GM19023 (cell line): ENCODE data around the gene MAGEA9B.
"Not testable (repeated sequence)": the region's sequence is repeated elsewhere in the genome, so short reads cannot be mapped to it uniquely, and the experiment has no call there.

Experiments used
- ATAC-seq: cut with Tn5 transposase; IDR thresholded peaks from one replicate; pipeline ENCODE4 v1.9.1; 2021; ENCODE audit warnings: mild to moderate bottlenecking, moderate library complexity; ENCODE audit not compliant: unreplicated experiment

MAGEA9B gene

DNA sequence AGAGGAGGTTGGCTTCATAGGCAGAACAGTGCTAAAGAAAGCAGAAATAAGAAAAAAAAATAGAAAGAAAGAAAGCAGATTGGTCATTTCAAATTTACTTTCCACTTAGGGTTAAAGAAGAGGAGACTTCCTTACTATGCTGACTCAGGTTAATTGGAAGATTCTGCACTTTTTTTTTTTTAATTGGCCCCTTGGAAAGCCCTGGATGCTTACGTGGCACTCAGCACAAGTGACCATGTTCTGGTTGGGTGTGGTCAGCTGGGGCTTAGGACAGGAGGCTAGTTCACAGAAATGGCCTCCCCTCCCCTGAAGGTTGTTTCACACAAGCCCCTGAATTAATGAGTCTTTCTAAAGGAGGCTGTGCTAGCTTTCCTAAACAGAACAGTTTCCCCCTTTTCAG is 14.5 kb downstream of the MAGEA9B start:
- ATAC-seq = no peak

DNA sequence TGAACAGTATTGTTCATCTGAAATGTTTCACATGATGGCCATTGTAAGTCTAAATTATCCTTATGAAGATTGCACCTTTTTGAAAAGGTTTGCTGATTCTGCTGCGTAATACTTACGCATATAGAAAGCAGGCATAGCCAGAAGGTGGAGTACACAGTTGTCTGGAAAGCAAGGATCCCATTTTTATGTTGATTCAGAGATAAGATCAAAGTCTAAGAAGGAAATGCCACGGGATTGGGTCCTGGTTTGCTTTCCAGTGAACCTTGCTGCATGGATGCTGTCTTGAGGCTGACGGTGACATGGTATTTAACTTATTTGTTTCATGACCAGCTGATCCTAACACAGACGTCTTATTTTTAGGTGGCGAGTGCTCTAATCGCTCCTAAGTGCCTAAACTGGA is 15.5 kb downstream of the MAGEA9B start:
- ATAC-seq = no peak

DNA sequence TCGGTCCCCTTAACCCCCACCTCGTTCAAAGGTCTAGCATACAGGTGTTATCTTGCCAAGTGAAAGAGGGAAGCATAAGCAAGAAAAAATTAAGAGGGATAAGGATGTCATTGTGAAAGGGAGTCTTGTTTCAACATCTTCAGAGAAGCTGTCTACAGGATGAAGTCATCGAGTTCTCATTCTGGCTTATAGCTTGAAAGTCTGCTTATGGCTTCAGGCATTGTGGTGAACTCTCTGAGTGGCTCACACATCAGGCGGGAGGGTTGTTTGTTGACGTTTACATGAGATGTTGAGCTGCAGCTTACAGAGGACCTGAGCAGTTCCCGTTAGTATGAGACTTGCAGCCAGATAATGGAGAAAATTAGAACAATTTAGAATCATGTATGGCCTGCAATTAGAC is 16.6 kb downstream of the MAGEA9B start:
- ATAC-seq = no peak

DNA sequence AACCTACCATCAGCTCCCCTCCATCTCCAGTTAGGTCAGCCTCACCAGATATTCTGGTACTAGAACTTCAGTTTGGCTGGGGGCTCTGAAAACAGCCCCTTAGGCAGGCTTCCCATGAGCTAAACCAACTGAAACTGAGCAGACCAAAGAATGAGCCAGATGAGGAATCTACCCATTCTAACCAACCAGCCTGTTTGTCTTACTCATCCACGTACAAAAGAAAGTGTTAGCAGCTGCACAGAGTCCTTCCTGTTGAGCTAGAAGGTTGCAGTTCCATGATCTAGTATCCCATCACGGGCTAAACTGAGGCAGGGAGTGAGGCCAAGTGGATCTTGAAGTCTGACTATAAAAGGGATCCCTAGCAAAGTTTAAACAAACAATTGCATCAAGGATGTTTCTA is 17.5 kb downstream of the MAGEA9B start:
- ATAC-seq = no peak

DNA sequence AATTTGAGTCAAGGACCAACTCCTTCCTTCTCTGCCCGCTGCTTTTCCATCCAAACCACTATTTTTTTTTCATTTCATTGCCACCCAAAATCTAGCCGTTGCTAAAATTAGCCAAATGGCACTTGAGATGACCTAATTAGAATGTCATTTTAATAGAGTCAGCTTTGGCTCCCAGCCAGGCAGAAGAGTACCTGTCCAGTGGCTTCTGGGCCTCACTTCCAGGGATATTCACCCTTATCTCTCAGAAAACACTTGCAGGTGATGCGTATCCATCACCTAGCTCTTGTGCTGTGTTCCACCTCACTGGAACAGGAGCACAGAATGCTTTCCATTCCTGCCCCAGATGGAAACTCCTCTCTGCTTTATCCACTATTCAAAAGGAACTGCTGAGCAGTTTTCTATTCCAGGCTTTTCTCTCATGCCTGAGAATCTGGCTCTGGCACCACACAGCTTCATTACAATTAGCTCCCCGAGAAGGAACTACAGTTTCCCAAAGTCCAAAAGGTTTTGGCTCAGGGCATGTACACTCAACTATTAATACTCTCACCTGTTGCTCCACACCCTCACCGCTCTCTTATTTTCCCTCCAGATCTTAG is 18.5 kb downstream of the MAGEA9B start:
- no peak for ATAC-seq

DNA sequence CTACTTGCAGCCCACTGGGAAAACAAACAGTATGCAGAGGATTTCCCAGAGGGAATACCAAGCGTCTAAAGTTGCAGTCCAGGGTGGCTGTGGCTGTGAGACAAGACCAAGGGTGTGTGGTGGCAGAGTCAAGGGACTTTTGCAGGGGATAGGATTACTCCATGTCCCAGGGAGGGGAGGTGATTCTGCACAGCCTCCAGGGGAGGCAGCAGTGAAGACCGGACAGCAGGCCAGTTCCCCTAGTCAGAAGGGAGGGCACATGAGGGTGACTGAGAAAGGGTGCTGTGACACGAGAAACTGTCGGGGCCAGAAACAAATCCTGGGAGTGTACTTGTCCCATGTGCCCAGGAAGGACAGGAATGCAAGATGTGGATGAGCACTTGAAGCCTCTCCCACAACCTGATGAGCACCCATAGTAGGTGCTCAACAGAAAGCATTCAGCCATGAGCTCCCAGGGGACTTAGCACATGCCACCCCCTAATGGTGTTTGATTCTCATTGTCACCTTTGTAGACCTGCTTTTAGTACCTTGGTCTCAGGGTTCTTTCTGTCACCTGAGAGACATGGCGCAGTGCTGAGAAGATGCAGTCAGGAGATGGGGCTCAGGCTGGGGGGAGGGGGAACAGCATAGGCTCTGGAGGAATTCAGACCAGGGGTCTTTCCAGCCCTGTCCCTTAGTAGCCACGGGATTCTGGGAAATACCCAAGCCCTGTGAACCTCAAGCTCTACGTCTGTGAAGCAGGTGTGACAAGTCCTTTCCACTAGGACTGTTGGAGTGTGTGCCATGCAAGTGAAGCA is 19.4 kb downstream of the MAGEA9B start:
- ATAC-seq = no peak

DNA sequence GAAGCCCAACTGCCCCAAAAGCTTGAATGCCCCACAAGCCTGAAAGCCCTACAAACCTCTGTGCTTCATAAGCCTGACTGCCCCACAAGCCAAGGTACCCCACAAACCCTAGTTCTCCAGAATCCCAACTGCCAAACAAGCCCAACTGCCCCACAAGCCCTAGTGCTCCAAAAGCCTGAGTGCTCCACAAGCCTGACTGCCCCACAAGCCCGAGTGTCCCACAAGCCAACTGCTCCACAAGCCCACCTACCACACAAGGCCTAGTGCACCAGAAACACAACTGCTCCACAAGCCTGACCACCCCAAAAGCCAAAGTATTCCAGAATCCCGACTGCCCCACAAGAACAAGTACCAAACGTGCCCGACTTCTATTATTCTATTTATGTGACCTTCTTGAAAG is 23.9 kb downstream of the MAGEA9B start:
- no peak for ATAC-seq

DNA sequence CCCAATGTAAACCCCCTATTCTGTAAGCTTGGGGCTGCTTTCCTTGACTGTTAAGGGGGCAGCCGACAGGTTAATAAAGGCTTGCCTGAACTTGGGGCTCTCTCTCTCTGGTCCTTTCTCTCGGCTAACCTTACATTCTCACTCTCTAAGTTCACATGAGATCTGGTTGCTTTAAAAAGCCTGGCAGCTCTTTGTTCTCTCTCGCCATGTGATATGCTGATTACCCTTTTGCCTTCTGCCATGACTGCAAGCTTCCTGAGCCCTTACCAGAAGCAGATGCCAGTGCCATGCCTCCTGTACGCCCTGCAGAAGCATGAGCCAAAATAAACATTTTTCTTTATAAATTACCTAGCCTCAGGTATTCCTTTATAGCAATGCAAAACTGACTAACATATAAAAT is 32.0 kb downstream of the MAGEA9B start:
- not testable (repeated sequence) for ATAC-seq

DNA sequence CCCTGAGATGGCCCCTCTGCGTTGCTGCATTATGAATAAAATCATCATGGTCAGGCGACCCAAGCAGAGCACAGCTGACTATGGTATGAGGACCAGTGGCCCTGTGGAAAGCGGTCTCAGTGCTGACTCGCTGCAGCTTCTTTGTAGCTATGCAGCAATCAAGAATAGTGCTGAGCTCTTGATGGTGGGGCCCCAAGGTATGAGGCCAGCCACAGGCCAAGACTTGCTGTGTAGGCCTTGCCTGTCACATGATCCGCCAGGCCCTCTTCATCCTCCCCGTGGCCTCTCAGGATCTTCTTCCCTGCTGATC is 35.4 kb downstream of the MAGEA9B start:
- not testable (repeated sequence) for ATAC-seq

DNA sequence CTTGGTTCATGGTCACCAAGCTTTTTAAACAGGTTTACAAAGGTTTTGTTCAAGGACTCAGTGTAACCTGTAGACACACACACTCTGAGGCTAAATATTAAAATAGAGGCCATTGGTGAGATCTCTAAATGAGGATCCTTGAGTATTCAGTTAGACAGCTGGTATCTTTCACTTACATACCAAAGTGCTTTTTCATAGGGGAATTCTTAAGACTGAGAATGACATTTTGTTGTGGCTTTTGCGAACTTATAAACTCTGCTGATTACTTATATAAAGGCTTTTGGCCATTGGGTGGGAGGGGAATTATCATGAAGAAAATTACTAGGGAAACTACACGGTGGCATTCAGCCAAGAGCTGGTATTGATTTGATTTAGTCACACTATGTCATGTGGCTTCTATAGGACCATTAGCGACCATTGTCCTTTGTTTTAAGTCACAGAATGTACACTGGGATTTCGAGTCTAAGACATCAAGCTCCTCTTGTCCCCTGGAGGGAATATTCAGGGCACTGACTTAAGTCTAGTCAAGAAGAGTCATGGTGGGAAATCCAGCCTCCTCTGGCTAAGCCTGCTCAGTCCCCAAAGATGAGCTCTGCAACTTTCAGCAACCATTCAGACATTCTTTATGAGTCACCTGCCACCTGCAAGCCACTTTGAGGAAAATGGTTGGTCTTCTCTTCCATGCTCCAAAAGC is 35.9 kb downstream of the MAGEA9B start:
- ATAC-seq = not testable (repeated sequence)

DNA sequence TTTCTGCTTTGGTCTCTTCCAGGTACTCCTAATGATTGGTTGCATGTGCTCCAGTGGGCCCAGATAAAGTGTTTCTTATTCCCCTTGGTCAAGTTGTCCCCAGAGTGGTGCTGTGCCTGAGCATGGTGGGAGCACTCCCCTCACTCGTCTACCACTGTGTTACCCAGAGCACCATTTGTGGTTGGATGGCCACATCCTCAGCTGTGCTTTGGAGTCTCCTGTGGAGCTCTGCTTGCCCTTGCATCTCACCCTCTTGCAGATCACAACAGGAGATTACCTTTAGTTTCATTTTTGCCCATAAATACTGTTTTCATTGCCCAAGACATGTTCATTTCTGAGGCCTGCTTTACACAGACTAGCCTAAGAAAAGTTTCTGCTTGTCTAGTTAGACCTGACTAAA is 36.8 kb downstream of the MAGEA9B start:
- ATAC-seq = not testable (repeated sequence)

DNA sequence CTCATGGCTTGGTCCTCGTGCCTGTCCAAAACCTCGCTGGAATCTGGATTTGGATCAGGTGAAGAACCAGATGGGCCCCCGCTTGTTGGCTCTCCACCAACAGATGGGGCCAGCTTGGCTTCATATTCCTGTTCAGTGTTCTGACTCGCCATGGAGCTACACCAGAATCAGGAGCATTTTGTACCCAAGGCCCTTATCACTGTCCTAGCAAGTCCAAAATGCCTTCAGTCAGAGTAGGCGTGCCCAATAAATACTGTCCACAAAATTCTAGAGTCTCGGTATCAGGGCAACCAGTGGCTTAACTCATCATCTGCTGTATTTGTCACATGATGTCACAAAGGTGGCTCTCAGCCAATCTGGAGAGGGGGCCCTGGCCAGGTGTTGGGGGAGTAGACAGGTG is 37.6 kb downstream of the MAGEA9B start, which contains the start of gene HSFX3:
Gene HSFX3, minus strand, starts transcription at position 224 of the 400 bp plus-strand sequence. Its CDS starts 72 bp downstream, at position 152.
- ATAC-seq = not testable (repeated sequence)

DNA sequence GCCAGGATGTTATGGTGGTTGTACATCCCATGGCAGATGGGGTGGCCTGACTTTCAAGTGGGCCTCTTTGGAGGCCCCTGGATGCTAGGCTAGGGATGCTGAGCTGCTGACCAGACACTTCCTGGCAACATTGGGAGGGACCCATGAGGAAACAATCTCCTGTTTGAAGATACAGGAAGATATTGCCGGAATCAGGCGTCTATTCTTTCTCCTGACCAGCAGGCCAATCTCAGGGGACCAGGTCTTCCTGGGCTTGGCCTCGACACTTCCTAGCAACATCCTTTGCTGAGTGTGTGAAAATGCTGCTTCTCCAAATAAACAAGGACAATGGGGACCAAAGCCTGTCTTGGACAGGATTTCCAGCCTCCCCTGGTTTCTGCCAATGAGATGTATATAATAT is 39.5 kb downstream of the MAGEA9B start:
- ATAC-seq = not testable (repeated sequence)

DNA sequence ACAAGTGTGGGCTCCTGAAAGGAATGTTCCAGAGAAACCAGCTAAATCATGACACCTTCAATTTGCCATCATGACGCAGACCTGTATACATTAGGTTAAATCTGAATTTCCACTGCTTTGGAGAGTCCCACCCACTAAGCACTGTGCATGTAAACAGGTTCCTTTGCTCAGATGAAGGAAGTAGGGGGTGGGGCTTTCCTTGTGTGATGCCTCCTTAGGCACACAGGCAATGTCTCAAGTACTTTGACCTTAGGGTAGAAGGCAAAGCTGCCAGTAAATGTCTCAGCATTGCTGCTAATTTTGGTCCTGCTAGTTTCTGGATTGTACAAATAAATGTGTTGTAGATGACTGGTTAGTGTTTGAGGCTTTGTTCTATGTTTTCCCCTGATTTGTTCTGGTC is 40.3 kb downstream of the MAGEA9B start:
- ATAC-seq = not testable (repeated sequence)

DNA sequence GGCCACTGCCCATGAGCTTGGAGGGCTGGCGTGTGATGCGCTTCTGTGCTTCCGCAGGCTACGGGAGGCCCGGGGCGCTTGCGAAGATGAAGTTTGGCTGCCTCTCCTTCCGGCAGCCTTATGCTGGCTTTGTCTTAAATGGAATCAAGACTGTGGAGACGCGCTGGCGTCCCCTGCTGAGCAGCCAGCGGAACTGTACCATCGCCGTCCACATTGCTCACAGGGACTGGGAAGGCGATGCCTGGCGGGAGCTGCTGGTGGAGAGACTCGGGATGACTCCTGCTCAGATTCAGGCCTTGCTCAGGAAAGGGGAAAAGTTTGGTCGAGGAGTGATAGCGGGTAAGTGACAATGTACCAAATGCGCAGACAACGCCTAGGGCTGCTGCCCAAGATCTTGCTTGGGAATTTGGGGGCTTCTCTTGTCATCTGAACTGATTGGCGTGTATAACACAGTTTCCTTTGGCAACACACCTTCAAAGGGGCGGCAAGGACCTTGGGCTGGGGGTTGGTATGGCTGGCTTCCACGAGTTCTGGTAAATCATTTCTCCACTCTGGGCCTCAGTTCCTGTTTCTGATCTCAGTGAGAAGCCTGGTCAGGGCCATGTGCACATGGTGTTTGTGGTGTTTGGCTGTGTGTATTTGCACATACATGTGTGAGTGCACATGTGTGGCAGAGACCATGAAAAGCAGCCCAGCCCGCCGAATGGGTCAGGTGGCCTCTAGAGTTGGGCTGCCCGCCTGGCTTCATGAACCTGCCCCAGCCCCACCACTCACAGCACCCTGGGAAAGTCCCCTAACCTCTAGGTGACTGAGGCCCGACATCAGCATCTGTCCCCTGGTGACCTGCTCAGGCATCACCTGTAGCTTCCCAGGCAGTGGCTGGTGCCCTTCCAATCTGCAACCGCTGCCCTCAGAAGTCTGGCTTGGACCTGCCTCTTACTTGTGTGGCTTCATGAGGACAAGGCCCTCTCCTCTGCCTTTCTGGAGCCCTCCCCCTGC is 41.4 kb downstream of the MAGEA9B start:
- ATAC-seq = peak; percentile 37

DNA sequence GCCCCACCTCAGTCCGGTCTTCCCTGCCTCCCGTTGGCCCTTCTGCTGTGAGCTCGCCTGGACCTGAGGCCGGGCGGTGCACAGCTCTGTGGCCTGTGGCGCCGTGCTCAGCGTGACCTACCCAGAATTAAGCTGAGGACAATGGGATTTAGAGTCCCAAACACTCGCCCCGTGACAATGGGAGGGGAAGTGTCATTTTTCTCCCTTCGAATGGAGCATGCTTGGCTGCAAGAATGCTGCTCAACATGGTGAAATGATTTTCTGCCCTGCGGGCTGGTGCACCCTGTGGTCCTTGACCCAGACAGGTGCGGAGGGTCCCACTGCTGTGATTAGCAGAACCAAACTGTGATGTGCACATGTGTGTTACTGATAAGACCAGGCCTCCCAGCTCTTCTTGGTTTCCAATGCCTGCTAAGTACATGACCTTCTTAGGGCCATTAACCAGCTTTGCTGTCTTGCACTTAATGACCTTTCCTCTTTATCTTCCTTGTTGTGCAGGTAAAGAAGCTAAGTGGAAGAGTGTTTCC is 45.7 kb downstream of the MAGEA9B start:
- no peak for ATAC-seq

DNA sequence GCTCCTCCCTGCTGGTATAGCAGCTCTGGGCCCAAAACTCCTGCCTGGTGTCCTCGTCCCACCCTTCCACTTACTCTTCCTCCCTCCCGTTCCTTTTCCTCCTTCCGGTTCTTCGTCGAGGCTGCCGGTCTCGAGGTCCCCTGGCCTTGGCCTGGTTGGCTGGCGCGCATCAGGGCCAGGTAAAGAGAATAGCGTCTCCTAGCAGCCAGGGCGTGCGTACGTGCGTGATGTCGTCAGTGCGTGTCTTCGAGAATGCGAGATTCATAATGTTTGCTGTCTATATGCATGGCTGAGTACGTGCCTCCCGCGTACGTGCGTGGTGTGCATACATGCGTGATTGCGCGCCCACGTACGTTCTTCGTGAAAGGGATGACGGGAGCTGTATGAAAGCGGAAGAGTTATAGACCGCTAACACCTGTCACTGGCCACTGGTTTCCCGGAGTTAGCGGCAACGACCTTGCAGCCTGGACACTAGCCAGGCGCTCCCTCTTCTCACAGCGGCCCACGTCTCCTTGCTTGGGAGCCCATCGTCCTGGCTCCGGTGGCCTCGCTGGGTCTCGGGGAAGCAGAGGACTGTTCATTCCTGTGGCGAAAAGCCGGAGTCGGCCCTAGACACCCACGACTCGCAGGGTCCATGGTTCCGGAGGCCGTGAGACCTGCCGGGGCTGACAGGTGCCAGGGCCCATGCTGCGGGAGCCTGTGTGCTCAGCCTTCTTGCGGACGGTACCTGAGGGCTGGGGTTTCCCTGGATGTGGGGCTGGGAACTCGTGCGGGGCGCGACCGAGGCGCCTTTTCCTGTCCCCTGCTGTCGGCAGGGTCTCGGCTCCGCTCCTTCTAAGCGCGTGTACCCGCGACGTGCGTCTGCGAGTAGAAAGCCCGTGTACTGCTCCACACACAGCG is 46.4 kb downstream of the MAGEA9B start, which contains the start of gene EOLA1:
Gene EOLA1, plus strand, starts transcription at position 392 of the 900 bp plus-strand sequence. CDS start 4,619 bp downstream, outside the sequence.
- ATAC-seq = peak; percentile 77

DNA sequence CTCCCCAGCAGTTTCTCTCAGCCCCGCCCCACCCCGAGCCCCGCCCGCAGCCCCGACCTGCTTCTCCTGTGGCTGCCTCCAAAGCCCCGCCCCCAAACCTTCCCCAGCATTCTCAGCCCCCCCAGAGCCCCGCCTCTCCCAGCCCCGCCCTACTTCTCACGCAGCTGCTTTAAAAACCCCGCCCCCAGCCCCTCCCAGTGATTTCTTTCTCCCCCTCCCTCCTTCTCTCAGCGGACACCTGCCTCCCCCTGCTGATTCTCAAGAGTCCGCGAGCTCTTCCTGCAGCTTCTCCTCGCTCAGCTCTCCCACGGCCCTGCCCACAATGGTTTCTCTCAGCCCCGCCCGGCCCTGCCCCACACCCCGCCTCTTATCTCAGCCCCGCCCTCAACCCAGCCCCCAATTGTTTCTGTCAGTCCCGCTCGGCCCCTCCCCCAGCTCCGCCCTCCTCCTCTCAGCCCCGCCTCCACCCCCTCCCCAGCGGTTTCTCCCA is 47.1 kb downstream of the MAGEA9B start:
- peak; percentile 3 for ATAC-seq
